ENCODE data around the gene CEPT1. TPM values are rescaled to one million over a fixed set of nuclear protein-coding genes. Genes with fewer than 3 reads are reported as not detected.

Gene CEPT1
- total and polyA plus RNA-seq, 9 of the 15 experiments (the other 6 are each of a cell fraction or from before 2014, with no cell fraction given) = 24.4 to 72.6 (median 42.4) TPM

DNA sequence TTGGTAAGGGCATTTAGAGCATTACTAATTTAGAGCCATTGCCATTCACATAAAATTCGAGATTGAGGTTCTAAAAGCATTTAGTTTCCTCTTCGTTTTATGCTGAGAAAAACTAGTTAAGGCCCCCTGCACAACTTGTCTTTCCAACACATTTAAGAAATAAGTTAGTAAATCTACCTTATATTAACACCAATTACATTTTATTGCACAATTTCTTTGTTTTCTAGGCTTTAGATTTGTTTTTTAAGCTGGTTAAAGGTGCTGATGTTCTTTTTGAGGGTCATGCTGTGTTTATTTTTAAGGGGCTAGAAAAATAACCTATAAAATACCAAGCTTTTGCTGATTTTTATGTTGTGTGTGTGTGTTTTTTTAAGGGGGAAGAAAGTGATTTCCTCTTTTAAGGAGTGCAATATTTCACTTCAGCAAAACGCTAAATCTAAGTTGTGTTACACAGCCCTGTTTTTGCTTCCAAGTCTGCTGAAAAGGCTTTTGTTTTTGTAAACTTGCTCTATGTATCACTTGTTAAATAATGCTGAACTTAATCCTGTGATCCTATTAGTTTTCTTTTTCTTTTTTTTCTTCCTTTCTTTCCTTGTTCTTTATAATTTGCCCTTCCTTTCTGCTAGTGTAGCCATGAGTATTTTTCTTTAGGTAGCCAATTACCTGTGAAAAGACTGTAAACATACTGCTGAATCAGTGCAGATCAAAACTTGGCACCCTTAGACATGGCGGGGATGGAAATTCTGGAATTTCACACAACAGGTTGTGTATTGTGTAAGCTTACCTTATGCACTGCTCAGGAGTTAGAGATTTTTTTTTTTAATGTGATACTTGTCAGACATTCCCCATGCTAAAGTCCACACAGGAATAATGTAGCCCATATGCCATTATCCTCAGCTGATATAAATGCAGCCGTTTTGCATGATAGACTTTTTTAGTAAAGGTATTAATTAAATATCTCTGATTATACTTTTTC lies 1.5 kb downstream of the CEPT1 start (continued):
- TF ChIP-seq, protein P1, sequence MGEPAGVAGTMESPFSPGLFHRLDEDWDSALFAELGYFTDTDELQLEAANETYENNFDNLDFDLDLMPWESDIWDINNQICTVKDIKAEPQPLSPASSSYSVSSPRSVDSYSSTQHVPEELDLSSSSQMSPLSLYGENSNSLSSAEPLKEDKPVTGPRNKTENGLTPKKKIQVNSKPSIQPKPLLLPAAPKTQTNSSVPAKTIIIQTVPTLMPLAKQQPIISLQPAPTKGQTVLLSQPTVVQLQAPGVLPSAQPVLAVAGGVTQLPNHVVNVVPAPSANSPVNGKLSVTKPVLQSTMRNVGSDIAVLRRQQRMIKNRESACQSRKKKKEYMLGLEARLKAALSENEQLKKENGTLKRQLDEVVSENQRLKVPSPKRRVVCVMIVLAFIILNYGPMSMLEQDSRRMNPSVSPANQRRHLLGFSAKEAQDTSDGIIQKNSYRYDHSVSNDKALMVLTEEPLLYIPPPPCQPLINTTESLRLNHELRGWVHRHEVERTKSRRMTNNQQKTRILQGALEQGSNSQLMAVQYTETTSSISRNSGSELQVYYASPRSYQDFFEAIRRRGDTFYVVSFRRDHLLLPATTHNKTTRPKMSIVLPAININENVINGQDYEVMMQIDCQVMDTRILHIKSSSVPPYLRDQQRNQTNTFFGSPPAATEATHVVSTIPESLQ (CRISPR knock-in tag; IDR thresholded peaks at IDR 0.05) = no peak
- TF ChIP-seq RBM25 (IDR thresholded peaks at IDR 0.05; ENCODE audit: low read depth, low read length, severe bottlenecking) = no peak
- no peak for TF ChIP-seq ZNF143 (CRISPR knock-in tag; IDR thresholded peaks at IDR 0.05)
- TF ChIP-seq, protein P2, sequence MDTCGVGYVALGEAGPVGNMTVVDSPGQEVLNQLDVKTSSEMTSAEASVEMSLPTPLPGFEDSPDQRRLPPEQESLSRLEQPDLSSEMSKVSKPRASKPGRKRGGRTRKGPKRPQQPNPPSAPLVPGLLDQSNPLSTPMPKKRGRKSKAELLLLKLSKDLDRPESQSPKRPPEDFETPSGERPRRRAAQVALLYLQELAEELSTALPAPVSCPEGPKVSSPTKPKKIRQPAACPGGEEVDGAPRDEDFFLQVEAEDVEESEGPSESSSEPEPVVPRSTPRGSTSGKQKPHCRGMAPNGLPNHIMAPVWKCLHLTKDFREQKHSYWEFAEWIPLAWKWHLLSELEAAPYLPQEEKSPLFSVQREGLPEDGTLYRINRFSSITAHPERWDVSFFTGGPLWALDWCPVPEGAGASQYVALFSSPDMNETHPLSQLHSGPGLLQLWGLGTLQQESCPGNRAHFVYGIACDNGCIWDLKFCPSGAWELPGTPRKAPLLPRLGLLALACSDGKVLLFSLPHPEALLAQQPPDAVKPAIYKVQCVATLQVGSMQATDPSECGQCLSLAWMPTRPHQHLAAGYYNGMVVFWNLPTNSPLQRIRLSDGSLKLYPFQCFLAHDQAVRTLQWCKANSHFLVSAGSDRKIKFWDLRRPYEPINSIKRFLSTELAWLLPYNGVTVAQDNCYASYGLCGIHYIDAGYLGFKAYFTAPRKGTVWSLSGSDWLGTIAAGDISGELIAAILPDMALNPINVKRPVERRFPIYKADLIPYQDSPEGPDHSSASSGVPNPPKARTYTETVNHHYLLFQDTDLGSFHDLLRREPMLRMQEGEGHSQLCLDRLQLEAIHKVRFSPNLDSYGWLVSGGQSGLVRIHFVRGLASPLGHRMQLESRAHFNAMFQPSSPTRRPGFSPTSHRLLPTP (IDR thresholded peaks at IDR 0.05; ENCODE audit: borderline replicate concordance, extremely low read depth, insufficient read length) = no peak
- TF ChIP-seq RUNX1 (IDR thresholded peaks at IDR 0.05; ENCODE audit: low read depth) = no peak
- TF ChIP-seq ZC3H8 (IDR thresholded peaks at IDR 0.05) = no peak
- no peak for TF ChIP-seq EWSR1 (IDR thresholded peaks at IDR 0.05; ENCODE audit: borderline replicate concordance, low read depth, partially characterized antibody)
- no peak for TF ChIP-seq ARHGAP35 (IDR thresholded peaks at IDR 0.05; ENCODE audit: partially characterized antibody)
- TF ChIP-seq, protein P3, sequence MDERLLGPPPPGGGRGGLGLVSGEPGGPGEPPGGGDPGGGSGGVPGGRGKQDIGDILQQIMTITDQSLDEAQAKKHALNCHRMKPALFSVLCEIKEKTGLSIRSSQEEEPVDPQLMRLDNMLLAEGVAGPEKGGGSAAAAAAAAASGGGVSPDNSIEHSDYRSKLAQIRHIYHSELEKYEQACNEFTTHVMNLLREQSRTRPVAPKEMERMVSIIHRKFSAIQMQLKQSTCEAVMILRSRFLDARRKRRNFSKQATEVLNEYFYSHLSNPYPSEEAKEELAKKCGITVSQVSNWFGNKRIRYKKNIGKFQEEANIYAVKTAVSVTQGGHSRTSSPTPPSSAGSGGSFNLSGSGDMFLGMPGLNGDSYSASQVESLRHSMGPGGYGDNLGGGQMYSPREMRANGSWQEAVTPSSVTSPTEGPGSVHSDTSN (CRISPR knock-in tag; IDR thresholded peaks at IDR 0.05; ENCODE audit: low read depth) = no peak
- TF ChIP-seq, protein P3 (tag; conservative IDR thresholded peaks at IDR 0.05; ENCODE audit: low read depth) = peak; percentile 28; the same call in 1 of the 2 replicates
- TF ChIP-seq HIVEP1 (CRISPR knock-in tag; IDR thresholded peaks at IDR 0.05) = no peak
- TF ChIP-seq GATAD2B (IDR thresholded peaks at IDR 0.05; ENCODE audit: borderline replicate concordance) = no peak
- TF ChIP-seq ZNF316 (IDR thresholded peaks at IDR 0.05) = peak; percentile 13; the same call in 1 of the 2 replicates
- TF ChIP-seq C11orf30 (IDR thresholded peaks at IDR 0.05; ENCODE audit: low read depth) = peak; percentile 18; the same call in 1 of the 2 replicates
- no peak for TF ChIP-seq TRIM28 (IDR thresholded peaks at IDR 0.05)
- TF ChIP-seq, protein P4, sequence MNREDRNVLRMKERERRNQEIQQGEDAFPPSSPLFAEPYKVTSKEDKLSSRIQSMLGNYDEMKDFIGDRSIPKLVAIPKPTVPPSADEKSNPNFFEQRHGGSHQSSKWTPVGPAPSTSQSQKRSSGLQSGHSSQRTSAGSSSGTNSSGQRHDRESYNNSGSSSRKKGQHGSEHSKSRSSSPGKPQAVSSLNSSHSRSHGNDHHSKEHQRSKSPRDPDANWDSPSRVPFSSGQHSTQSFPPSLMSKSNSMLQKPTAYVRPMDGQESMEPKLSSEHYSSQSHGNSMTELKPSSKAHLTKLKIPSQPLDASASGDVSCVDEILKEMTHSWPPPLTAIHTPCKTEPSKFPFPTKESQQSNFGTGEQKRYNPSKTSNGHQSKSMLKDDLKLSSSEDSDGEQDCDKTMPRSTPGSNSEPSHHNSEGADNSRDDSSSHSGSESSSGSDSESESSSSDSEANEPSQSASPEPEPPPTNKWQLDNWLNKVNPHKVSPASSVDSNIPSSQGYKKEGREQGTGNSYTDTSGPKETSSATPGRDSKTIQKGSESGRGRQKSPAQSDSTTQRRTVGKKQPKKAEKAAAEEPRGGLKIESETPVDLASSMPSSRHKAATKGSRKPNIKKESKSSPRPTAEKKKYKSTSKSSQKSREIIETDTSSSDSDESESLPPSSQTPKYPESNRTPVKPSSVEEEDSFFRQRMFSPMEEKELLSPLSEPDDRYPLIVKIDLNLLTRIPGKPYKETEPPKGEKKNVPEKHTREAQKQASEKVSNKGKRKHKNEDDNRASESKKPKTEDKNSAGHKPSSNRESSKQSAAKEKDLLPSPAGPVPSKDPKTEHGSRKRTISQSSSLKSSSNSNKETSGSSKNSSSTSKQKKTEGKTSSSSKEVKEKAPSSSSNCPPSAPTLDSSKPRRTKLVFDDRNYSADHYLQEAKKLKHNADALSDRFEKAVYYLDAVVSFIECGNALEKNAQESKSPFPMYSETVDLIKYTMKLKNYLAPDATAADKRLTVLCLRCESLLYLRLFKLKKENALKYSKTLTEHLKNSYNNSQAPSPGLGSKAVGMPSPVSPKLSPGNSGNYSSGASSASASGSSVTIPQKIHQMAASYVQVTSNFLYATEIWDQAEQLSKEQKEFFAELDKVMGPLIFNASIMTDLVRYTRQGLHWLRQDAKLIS (CRISPR knock-in tag; IDR thresholded peaks at IDR 0.05) = no peak

Data from K562 (cell line).